Measurements from ENCODE around the gene BACH2.

- TF ChIP-seq TAF1 (IDR thresholded peaks at IDR 0.05; ENCODE audit: borderline replicate concordance, insufficient read depth, low read length) (no peak), POLR2AphosphoS5 (IDR thresholded peaks at IDR 0.05; ENCODE audit: low read depth, low read length) (no peak; the same call in 1 of the 2 replicates), REST (IDR thresholded peaks at IDR 0.05; ENCODE audit: insufficient read depth in 1 of 2, low read depth in 2 of 2, low read length in 2 of 2) (no peak), FOXP2 (optimal IDR thresholded peaks at IDR 0.05; ENCODE audit: borderline replicate concordance, extremely low read depth, extremely low read length, insufficient read depth) (peak; percentile 86)
These were observed 228.4 kb downstream of the BACH2 start for GRCh38 chr6:90068264-90068663.

All from PFSK-1 (cell line).